Dedifferentiated amniotic fluid mesenchymal stem cell (primary cell): Measurements from ENCODE around the gene CABLES1.

Experiments
- DNase-seq: peaks from one replicate; pipeline ENCODE4 v3.0.0-alpha.2; 2016; ENCODE audit errors: extremely low spot score

Gene CABLES1

DNA sequence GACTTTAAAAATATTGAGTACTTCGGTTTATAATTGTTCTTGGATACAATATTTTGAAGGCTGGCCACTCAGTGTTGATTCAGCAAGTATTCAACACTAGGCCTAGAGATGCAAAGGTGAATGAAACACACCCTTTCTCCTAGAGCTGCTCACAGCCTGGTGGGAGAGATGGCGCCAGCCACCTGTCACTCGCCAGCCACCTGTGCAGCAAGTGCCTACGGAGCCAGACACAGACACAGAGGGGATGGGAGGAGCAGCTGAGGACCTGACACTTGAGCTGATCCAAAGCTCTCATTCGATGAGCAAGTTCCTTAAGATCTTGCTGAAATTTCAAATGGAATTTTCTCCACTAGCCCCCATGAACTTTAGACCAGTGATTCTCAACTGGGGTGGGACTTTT lies 166.7 kb downstream of the CABLES1 start:
- DNase-seq = no peak

DNA sequence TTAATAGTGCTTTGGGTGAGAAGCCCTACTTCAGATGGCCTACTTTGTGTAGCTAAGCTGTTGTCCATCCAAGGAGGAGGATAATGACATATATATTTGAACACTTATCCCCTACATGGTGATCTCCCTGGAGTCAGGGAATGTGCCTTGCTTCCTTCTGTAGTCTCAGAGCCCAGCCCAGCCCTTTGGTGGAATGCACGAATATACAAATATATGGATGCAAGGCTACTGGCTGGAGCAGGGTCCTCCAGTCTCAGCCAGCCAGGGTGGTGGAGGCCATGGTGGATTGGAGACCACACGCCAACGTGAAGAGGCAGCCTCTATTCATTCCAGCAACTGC lies 167.2 kb downstream of the CABLES1 start:
- DNase-seq = no peak

DNA sequence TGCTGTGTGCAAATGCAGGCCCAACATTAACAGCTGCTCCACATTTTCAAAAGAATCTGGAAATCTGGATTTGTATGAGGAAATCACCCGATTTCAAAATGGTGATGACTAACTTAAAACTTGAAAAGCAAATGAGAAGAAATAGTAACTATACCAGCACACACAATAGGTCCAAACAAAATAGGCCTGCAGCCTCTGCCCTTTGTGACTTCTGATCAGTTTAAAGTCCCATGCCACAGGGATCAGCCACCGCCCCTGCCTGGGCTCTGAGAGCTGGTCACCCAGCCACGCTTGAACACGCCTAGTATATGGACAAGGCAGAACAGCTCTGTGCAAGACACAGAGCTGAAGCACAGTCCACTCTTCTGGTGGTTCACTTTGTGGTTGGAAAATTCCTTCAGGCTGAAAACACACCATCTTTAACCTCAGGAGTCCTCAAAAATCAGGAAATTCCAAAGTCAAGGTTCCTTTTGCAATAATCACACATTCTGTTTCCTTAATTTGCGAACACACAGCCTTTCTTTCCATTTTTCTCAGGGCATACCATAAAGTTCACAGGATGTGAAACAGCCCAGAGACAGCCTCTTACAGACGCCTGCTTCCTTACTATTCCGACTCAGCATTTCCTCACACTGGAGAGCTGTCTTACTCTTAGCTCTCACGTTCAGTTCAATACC lies 167.7 kb downstream of the CABLES1 start:
- peak; percentile 42 for DNase-seq

DNA sequence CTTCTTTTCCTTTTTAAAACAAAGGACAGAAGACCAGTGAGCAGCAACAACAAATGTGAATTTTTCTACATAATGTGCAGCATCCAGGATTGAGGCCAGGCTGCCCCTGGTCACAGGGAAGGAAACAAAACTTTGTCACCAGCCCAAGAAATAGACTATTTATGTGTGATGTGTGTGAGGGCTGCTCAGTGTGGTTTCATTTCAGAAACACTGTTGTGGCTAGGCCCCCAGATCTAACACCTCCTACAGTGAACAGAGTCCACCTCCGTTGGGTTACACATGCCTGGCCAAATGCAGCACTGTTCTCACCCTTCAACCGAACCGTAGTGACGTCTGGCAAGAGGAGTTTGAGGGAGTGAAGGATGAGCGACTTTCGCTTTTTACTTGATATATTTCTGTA lies 171.5 kb downstream of the CABLES1 start:
- no peak for DNase-seq

DNA sequence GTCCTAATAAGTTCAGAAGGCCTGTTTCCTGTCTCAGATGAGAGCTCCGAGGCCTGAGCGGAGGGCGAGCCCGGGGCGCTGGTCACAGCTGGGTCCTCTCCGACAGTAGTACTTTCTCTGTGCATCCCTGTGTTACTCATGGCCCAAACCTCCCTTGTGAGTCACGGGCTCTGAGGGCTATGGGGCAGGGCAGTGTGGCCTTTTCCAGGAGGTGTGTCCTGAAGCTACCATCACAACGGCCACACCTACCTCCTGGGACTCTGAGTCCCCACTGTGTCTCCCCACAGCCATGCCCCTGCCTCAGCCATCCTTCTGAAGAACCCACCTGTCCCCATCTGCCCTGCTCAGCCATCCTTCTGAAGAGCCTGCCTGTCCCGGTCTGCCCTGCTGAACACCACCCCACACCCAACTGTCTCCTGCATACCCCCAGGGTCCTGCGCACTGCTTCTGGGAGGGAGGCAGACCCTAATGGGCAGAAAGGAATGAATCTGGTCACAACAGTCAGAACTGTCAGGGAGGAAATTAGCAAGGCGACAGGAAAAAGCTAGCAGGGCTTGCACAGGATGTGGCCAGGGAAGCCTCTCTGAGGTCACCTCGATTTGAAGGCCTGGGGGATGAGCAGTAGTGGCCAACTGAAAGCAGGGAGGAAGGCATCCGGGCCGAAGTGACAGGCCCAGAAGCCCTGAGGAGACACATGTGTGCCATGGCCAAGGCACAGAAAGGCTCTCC lies 172.4 kb downstream of the CABLES1 start:
- DNase-seq = no peak
